ENCODE measurements around the gene DGKZ.

DGKZ gene

GRCh38 chr11:46326813-46327416 lies 20.3 kb upstream of the DGKZ start:
- DNase-seq: no peak

GRCh38 chr11:46327829-46328228 lies 19.4 kb upstream of the DGKZ start:
- DNase-seq: no peak

GRCh38 chr11:46330154-46330553 lies 17.1 kb upstream of the DGKZ start:
- DNase-seq: no peak

- DNase-seq: no peak
Measured at GRCh38 chr11:46330563-46331281, 16.5 kb upstream of the DGKZ start.

GRCh38 chr11:46331282-46331984 lies 15.8 kb upstream of the DGKZ start:
- peak; percentile 36 for DNase-seq

- no peak for DNase-seq
Measured at GRCh38 chr11:46332093-46332567, 15.1 kb upstream of the DGKZ start.

GRCh38 chr11:46332568-46333393 lies 14.5 kb upstream of the DGKZ start:
- DNase-seq: peak; percentile 76

- peak; percentile 36 for DNase-seq
Measured at GRCh38 chr11:46333394-46333947, 13.8 kb upstream of the DGKZ start.

- DNase-seq: no peak
Measured at GRCh38 chr11:46334211-46334610, 13.1 kb upstream of the DGKZ start.

GRCh38 chr11:46335271-46335670 lies 12.0 kb upstream of the DGKZ start:
- no peak for DNase-seq

GRCh38 chr11:46335890-46336562 lies 11.2 kb upstream of the DGKZ start:
- DNase-seq: no peak

- no peak for DNase-seq
Measured at GRCh38 chr11:46336563-46337180, 10.6 kb upstream of the DGKZ start.

GRCh38 chr11:46337626-46338345 lies 9.5 kb upstream of the DGKZ start:
- DNase-seq: no peak

GRCh38 chr11:46338636-46338987 lies 8.7 kb upstream of the DGKZ start:
- no peak for DNase-seq

GRCh38 chr11:46338988-46339666 lies 8.1 kb upstream of the DGKZ start:
- no peak for DNase-seq

- DNase-seq: no peak
Measured at GRCh38 chr11:46339816-46340215, 7.4 kb upstream of the DGKZ start.

GRCh38 chr11:46341454-46341853 lies 5.8 kb upstream of the DGKZ start:
- no peak for DNase-seq

GRCh38 chr11:46342239-46342638 lies 5.0 kb upstream of the DGKZ start:
- no peak for DNase-seq

- DNase-seq: no peak
Measured at GRCh38 chr11:46343520-46343919, 3.7 kb upstream of the DGKZ start.

- DNase-seq: no peak
Measured at GRCh38 chr11:46345131-46345597, 2.1 kb upstream of the DGKZ start.
